ENCODE measurements around the gene UBE2L5. TPM values are rescaled to one million over a fixed set of nuclear protein-coding genes. Genes with fewer than 3 reads are reported as not detected.

Gene UBE2L5
- total RNA-seq, 1 experiment from 2014 or later = 0.13 TPM

DNA sequence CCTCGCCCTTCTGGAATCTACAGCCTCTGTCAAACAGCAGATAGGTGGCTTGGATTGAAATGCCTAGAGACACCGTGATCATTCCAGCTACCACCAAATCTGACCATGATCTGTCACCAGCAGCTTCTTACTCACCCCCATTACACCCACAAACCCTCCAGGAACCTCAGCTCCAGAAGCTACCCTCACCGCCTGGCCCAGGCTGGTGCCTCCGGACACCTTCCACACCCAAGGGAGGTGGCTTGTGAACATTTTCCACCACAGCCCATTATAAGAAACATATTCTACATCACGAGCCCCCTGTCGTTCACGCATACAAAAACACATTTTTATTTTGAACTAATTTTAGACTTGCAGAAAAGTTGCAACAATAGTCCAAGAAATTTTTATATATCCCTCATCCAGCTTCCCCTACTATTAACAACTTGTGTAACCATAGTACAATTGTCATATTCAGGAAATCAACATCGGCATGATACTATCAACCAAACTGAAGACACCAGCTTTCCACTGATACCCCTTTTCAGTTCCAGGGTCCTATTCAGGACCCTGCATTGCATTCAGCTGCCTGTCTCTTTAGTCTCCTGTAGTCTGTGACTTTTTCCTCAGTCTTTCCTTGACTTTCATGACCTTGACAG lies 15.4 kb upstream of the UBE2L5 start:
- ChIA-PET POLR2A (interaction anchor here (1.1 to 1.7 kb wide), 2 partner anchors 15 to 39 kb away, joined by 3 to 5 read pairs; partner anchors contain the start of gene UBE2L5), CTCF (interaction anchor here (2.1 to 3.5 kb wide), 2 partner anchors 39 to 275 kb away, joined by 7 to 10 read pairs; no protein-coding TSS in a partner anchor)
- Mint-ChIP-seq H3K27me3 (ENCODE audit: low read depth) (peaks cover 34% of the 10 kb centered on the region), H3K9me3 (no peaks in the 10 kb centered on the region), H3K36me3 (no peaks in the 10 kb centered on the region), H3K4me3 (no peak overlapping the region), H3K27ac (no peak overlapping the region), H3K4me1 (peaks cover 22% of the 10 kb centered on the region)
- DNase-seq (ENCODE audit: low spot score) (no peak), ATAC-seq (no peak)
- TF ChIP-seq ZNF423 (CRISPR knock-in tag; IDR thresholded peaks at IDR 0.05) (no peak), TCF7 (CRISPR knock-in tag; IDR thresholded peaks at IDR 0.05; ENCODE audit: low read depth) (no peak), FOXP1 (CRISPR knock-in tag; IDR thresholded peaks at IDR 0.05; ENCODE audit: borderline replicate concordance) (no peak)
- TF ChIP-seq, protein P1, sequence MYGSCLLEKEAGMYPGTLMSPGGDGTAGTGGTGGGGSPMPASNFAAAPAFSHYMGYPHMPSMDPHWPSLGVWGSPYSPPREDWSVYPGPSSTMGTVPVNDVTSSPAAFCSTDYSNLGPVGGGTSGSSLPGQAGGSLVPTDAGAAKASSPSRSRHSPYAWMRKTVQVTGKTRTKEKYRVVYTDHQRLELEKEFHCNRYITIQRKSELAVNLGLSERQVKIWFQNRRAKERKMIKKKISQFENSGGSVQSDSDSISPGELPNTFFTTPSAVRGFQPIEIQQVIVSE (CRISPR knock-in tag; IDR thresholded peaks at IDR 0.05; ENCODE audit: borderline replicate concordance) = no peak

DNA sequence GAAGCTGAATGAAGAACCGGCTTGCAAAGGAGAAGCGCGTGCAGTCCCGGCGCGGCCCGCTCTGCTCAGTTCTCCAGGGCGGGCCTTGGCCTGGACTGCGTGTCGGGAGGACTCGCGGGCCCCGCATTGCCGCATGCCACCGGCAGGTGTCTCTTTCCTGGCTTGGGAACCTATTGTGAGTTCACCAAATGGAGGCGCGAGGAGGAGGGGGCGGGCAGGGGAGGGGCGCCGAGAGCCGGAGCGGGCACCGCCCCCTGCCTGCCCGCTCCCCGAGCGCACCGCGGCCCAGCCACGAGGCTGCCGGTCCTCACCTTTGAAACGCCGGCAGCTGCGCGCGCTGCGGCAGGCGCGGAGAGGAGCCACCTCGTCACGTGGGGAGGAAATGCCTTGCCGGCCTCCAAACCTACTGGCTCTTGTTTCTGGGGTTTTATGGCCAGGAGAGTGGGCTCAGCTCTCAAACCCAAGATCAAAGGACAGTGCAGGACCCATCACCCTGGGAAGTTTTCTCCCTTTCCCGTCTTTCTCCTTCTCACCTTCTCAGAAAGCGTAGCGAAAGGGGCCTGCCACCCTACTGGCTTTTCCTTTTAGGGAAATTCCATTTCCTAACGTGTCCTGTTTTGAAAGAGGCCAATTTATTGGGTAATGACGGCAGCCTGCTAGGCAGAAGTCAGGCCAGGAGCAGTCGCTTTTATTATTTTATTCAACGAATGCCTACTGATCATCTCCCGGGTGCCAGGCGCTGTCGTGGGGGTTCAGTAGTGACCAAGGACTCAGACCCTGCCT lies 13.8 kb upstream of the UBE2L5 start:
- DNase-seq (ENCODE audit: low spot score) (peak; percentile 98), ATAC-seq (peak; percentile 97)
- ChIA-PET CTCF (interaction anchor here (0.5 to 3.5 kb wide), 17 partner anchors 9 to 276 kb away, joined by 3 to 10 read pairs (median 3); partner anchors contain the start of gene UBE2L5), POLR2A (interaction anchor here (1.1 to 1.7 kb wide), 2 partner anchors 14 to 37 kb away, joined by 3 to 5 read pairs; partner anchors contain the start of gene UBE2L5)
- peaks cover 34% of the 10 kb centered on the region for H3K27me3 Mint-ChIP-seq (ENCODE audit: low read depth)
- peak overlapping the region; percentile 56 for H3K4me3 Mint-ChIP-seq
- no peak overlapping the region for H3K27ac Mint-ChIP-seq
- no peaks in the 10 kb centered on the region for H3K9me3 Mint-ChIP-seq
- peaks cover 16% of the 10 kb centered on the region for H3K4me1 Mint-ChIP-seq
- no peaks in the 10 kb centered on the region for H3K36me3 Mint-ChIP-seq
- TF ChIP-seq ATF1 (CRISPR knock-in tag; IDR thresholded peaks at IDR 0.05) = no peak
- peak; percentile 85 for TF ChIP-seq NFE2L1 (CRISPR knock-in tag; IDR thresholded peaks at IDR 0.05)
- TF ChIP-seq, protein P2, sequence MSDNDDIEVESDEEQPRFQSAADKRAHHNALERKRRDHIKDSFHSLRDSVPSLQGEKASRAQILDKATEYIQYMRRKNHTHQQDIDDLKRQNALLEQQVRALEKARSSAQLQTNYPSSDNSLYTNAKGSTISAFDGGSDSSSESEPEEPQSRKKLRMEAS (CRISPR knock-in tag; IDR thresholded peaks at IDR 0.05) = peak; percentile 96
- TF ChIP-seq, protein P3, sequence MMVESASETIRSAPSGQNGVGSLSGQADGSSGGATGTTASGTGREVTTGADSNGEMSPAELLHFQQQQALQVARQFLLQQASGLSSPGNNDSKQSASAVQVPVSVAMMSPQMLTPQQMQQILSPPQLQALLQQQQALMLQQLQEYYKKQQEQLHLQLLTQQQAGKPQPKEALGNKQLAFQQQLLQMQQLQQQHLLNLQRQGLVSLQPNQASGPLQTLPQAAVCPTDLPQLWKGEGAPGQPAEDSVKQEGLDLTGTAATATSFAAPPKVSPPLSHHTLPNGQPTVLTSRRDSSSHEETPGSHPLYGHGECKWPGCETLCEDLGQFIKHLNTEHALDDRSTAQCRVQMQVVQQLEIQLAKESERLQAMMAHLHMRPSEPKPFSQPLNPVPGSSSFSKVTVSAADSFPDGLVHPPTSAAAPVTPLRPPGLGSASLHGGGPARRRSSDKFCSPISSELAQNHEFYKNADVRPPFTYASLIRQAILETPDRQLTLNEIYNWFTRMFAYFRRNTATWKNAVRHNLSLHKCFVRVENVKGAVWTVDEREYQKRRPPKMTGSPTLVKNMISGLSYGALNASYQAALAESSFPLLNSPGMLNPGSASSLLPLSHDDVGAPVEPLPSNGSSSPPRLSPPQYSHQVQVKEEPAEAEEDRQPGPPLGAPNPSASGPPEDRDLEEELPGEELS (CRISPR knock-in tag; IDR thresholded peaks at IDR 0.05) = peak; percentile 96
- peak; percentile 96 for TF ChIP-seq FOXP1 (CRISPR knock-in tag; IDR thresholded peaks at IDR 0.05; ENCODE audit: borderline replicate concordance)
- no peak for TF ChIP-seq CBFB (CRISPR knock-in tag; IDR thresholded peaks at IDR 0.05; ENCODE audit: low read depth)
- TF ChIP-seq, protein P4, sequence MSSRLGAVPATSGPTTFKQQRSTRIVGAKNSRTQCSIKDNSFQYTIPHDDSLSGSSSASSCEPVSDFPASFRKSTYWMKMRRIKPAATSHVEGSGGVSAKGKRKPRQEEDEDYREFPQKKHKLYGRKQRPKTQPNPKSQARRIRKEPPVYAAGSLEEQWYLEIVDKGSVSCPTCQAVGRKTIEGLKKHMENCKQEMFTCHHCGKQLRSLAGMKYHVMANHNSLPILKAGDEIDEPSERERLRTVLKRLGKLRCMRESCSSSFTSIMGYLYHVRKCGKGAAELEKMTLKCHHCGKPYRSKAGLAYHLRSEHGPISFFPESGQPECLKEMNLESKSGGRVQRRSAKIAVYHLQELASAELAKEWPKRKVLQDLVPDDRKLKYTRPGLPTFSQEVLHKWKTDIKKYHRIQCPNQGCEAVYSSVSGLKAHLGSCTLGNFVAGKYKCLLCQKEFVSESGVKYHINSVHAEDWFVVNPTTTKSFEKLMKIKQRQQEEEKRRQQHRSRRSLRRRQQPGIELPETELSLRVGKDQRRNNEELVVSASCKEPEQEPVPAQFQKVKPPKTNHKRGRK (CRISPR knock-in tag; IDR thresholded peaks at IDR 0.05; ENCODE audit: borderline replicate concordance) = 0 out of 2 replicates have a peak, but pooled peaks have one; percentile 40
- TF ChIP-seq FOXJ3 (CRISPR knock-in tag; IDR thresholded peaks at IDR 0.05; ENCODE audit: borderline replicate concordance) = no peak
- no peak for TF ChIP-seq TEAD4 (CRISPR knock-in tag; IDR thresholded peaks at IDR 0.05)
- 0 out of 2 replicates have a peak, but pooled peaks have one; percentile 55 for TF ChIP-seq RELA (CRISPR knock-in tag; IDR thresholded peaks at IDR 0.05; ENCODE audit: borderline replicate concordance)
- TF ChIP-seq MXD4 (CRISPR knock-in tag; IDR thresholded peaks at IDR 0.05; ENCODE audit: borderline replicate concordance) = no peak
- TF ChIP-seq ZNF317 (CRISPR knock-in tag; IDR thresholded peaks at IDR 0.05; ENCODE audit: borderline replicate concordance, low read depth) = no peak
- 0 out of 2 replicates have a peak, but pooled peaks have one; percentile 34 for TF ChIP-seq TCF7 (CRISPR knock-in tag; IDR thresholded peaks at IDR 0.05; ENCODE audit: low read depth)
- peak; percentile 34; the same call in 1 of the 2 replicates for TF ChIP-seq NR2C2 (CRISPR knock-in tag; IDR thresholded peaks at IDR 0.05)
- TF ChIP-seq, protein P5, sequence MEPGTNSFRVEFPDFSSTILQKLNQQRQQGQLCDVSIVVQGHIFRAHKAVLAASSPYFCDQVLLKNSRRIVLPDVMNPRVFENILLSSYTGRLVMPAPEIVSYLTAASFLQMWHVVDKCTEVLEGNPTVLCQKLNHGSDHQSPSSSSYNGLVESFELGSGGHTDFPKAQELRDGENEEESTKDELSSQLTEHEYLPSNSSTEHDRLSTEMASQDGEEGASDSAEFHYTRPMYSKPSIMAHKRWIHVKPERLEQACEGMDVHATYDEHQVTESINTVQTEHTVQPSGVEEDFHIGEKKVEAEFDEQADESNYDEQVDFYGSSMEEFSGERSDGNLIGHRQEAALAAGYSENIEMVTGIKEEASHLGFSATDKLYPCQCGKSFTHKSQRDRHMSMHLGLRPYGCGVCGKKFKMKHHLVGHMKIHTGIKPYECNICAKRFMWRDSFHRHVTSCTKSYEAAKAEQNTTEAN (CRISPR knock-in tag; IDR thresholded peaks at IDR 0.05) = peak; percentile 94
- TF ChIP-seq, protein P6, sequence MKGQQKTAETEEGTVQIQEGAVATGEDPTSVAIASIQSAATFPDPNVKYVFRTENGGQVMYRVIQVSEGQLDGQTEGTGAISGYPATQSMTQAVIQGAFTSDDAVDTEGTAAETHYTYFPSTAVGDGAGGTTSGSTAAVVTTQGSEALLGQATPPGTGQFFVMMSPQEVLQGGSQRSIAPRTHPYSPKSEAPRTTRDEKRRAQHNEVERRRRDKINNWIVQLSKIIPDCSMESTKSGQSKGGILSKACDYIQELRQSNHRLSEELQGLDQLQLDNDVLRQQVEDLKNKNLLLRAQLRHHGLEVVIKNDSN (CRISPR knock-in tag; IDR thresholded peaks at IDR 0.05) = peak; percentile 88
- TF ChIP-seq, protein P7, sequence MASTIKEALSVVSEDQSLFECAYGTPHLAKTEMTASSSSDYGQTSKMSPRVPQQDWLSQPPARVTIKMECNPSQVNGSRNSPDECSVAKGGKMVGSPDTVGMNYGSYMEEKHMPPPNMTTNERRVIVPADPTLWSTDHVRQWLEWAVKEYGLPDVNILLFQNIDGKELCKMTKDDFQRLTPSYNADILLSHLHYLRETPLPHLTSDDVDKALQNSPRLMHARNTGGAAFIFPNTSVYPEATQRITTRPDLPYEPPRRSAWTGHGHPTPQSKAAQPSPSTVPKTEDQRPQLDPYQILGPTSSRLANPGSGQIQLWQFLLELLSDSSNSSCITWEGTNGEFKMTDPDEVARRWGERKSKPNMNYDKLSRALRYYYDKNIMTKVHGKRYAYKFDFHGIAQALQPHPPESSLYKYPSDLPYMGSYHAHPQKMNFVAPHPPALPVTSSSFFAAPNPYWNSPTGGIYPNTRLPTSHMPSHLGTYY (CRISPR knock-in tag; IDR thresholded peaks at IDR 0.05) = no peak
- peak; percentile 67; the same call in 1 of the 2 replicates for TF ChIP-seq GABPB1 (CRISPR knock-in tag; IDR thresholded peaks at IDR 0.05)
- TF ChIP-seq ZNF232 (CRISPR knock-in tag; IDR thresholded peaks at IDR 0.05) = peak; percentile 86
- TF ChIP-seq, protein P8, sequence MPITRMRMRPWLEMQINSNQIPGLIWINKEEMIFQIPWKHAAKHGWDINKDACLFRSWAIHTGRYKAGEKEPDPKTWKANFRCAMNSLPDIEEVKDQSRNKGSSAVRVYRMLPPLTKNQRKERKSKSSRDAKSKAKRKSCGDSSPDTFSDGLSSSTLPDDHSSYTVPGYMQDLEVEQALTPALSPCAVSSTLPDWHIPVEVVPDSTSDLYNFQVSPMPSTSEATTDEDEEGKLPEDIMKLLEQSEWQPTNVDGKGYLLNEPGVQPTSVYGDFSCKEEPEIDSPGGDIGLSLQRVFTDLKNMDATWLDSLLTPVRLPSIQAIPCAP (CRISPR knock-in tag; IDR thresholded peaks at IDR 0.05) = peak; percentile 89
- peak; percentile 76 for TF ChIP-seq TEAD1 (CRISPR knock-in tag; IDR thresholded peaks at IDR 0.05)

Measured in WTC11 (cell line).